Right lobe of liver (tissue), 4 donors: Measurements from ENCODE around the gene SPAG16.

Source experiments
- CTCF ChIP-seq, 4 donors: fragments of 200-600 bp in 3 of 4; fragments of 450-650 bp in 1 of 4; IDR thresholded peaks; one replicate each; pipeline versions ENCODE4 v1.5.1 to v1.8.0; 2016 to 2022; ENCODE audit warnings: antibody characterized with exemption in 4 of 4, mild to moderate bottlenecking in 2 of 4
- POLR2A ChIP-seq: fragments of 450-650 bp; IDR thresholded peaks from one replicate; pipeline ENCODE4 v1.6.1; 2017; ENCODE audit warnings: antibody characterized with exemption, mild to moderate bottlenecking
- donor health status: DM: no; HTN: no; CAD: no.
- donor health status: DM: no; HTN: no; CAD: no.
- donor health status: DM: no; HTN: yes; CAD: no.

- TF ChIP-seq CTCF (IDR thresholded peaks at IDR 0.05) (no peak), POLR2A (no peak)
These were observed 395.6 kb downstream of the SPAG16 start for GRCh38 chr2:213679894-213680293.
